Measurements from ENCODE around the gene ATCAY.

Gene ATCAY

GRCh38 chr19:3852177-3852511 is 28.3 kb upstream of the ATCAY start:
- peak overlapping the region; percentile 54 for H3K27ac ChIP-seq
- no peak for DNase-seq (ENCODE audit: low spot score)
- POLR2A ChIA-PET (ENCODE audit: low non-redundant PET) = no interaction called here
- TF ChIP-seq CTCF (conservative IDR thresholded peaks at IDR 0.05; ENCODE audit: low read depth) = no peak
- CTCF ChIA-PET = interaction anchor here (0.5 to 0.7 kb wide), 3 partner anchors 80 to 1669 kb away, joined by 3 to 6 read pairs (median 3); no protein-coding TSS in a partner anchor

GRCh38 chr19:3852614-3853254 is 27.8 kb upstream of the ATCAY start:
- peak; percentile 92 for DNase-seq (ENCODE audit: low spot score)
- POLR2A ChIA-PET (ENCODE audit: low non-redundant PET) = no interaction called here
- H3K27ac ChIP-seq = peak overlapping the region; percentile 54
- peak; percentile 32; the same call in 1 of the 2 replicates for TF ChIP-seq CTCF (conservative IDR thresholded peaks at IDR 0.05; ENCODE audit: low read depth)
- CTCF ChIA-PET = interaction anchor here (0.6 to 0.7 kb wide), 2 partner anchors 80 to 185 kb away, joined by 3 read pairs; no protein-coding TSS in a partner anchor

GRCh38 chr19:3855320-3855719 is 25.2 kb upstream of the ATCAY start:
- peak; percentile 35 for DNase-seq (ENCODE audit: low spot score)
- POLR2A ChIA-PET (ENCODE audit: low non-redundant PET) = no interaction called here
- no peak overlapping the region for H3K27ac ChIP-seq
- no peak for TF ChIP-seq CTCF (conservative IDR thresholded peaks at IDR 0.05; ENCODE audit: low read depth)
- CTCF ChIA-PET = no interaction called here

- no peak overlapping the region for H3K27ac ChIP-seq
- ChIA-PET CTCF (no interaction called here), POLR2A (ENCODE audit: low non-redundant PET) (no interaction called here)
- no peak for DNase-seq (ENCODE audit: low spot score)
- no peak for TF ChIP-seq CTCF (conservative IDR thresholded peaks at IDR 0.05; ENCODE audit: low read depth)
Observed at GRCh38 chr19:3857449-3858003, 23.0 kb upstream of the ATCAY start.

- TF ChIP-seq CTCF (conservative IDR thresholded peaks at IDR 0.05; ENCODE audit: low read depth) = no peak
- no peak for DNase-seq (ENCODE audit: low spot score)
- H3K27ac ChIP-seq = no peak overlapping the region
- POLR2A ChIA-PET (ENCODE audit: low non-redundant PET) = no interaction called here
- CTCF ChIA-PET = no interaction called here
Observed at GRCh38 chr19:3860499-3860898, 20.0 kb upstream of the ATCAY start.

DNA sequence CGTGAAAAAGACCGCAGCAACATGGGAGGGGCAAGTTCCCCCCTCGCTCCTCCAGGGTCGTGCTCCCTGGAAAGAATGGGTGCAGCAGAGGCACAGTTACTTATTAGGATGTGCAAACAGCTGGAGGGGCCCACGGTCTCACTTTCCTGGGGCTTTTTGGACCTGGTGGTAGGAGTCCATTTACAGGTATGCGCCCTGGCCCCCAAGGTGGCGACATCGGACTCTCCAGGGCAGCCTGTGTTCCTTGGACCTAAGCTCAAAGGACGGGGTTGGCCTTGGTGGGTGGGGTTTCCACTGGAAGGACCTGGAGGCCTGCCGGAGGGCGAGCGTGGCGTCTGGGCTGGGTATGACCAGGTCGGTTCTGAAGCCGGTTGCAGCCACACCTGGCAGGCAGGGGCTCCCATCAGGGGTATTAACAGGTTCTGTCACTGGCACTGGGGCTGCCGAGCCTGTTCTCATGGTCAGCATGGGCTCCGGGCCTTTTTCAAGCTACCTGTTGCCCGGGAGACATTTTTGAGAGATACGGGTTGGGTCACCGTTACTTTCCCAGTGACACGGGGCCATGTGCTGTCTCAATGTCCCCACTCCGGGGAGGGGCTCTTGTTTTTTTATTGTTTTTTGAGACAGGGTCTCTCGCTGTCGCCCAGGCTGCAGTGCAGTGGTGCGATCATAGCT is 17.5 kb upstream of the ATCAY start:
- TF ChIP-seq CTCF (conservative IDR thresholded peaks at IDR 0.05; ENCODE audit: low read depth) = no peak
- ChIA-PET POLR2A (ENCODE audit: low non-redundant PET) (no interaction called here), CTCF (no interaction called here)
- H3K27ac ChIP-seq = no peak overlapping the region
- no peak for DNase-seq (ENCODE audit: low spot score)
